Measurements from ENCODE around the gene CCDC149. TPM values are rescaled to one million over a fixed set of nuclear protein-coding genes. Genes with fewer than 3 reads are reported as not detected.

The CCDC149 gene
- total RNA-seq, 1 experiment from 2014 or later = 7.9 TPM

GRCh38 chr4:24956763-24957162, 43.9 kb upstream of the CCDC149 start:
- DNase-seq = no peak
- Histone ChIP-seq H4K20me1 (ENCODE audit: low read length) (no peaks in the 10 kb centered on the region), H3K4me2 (ENCODE audit: low read length) (no peak overlapping the region), H3K79me2 (ENCODE audit: low read length) (no peaks in the 10 kb centered on the region), H3K9ac (ENCODE audit: low read length) (no peak overlapping the region), H3K36me3 (ENCODE audit: low read depth, low read length) (no peaks in the 10 kb centered on the region), H3K4me1 (ENCODE audit: insufficient read depth, low read length) (no peaks in the 10 kb centered on the region), H3K9me3 (ENCODE audit: low read length) (no peaks in the 10 kb centered on the region), H3F3A (ENCODE audit: low read length, unreplicated experiment) (no peaks in the 10 kb centered on the region), H2AFZ (ENCODE audit: low read length) (no peak overlapping the region), H3K4me3 (ENCODE audit: low read length) (no peak overlapping the region), H3K27ac (ENCODE audit: low read length) (no peak overlapping the region), H3K9me2 (replicated peaks; ENCODE audit: low read length) (no peaks in the 10 kb centered on the region), H3K27me3 (ENCODE audit: low read length) (no peaks in the 10 kb centered on the region)
- intact Hi-C loops (cut with micrococcal nuclease) = no loop called here
- CTCF ChIA-PET = no interaction called here
- POLR2A ChIA-PET (ENCODE audit: unreplicated experiment) = no interaction called here
- TF ChIP-seq, protein P1, sequence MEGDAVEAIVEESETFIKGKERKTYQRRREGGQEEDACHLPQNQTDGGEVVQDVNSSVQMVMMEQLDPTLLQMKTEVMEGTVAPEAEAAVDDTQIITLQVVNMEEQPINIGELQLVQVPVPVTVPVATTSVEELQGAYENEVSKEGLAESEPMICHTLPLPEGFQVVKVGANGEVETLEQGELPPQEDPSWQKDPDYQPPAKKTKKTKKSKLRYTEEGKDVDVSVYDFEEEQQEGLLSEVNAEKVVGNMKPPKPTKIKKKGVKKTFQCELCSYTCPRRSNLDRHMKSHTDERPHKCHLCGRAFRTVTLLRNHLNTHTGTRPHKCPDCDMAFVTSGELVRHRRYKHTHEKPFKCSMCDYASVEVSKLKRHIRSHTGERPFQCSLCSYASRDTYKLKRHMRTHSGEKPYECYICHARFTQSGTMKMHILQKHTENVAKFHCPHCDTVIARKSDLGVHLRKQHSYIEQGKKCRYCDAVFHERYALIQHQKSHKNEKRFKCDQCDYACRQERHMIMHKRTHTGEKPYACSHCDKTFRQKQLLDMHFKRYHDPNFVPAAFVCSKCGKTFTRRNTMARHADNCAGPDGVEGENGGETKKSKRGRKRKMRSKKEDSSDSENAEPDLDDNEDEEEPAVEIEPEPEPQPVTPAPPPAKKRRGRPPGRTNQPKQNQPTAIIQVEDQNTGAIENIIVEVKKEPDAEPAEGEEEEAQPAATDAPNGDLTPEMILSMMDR (conservative IDR thresholded peaks at IDR 0.05; ENCODE audit: low read depth, low read length) = no peak
- TF ChIP-seq EZH2phosphoT487 (IDR thresholded peaks at IDR 0.05; ENCODE audit: borderline replicate concordance, low read length) (no peak), EZH2 (IDR thresholded peaks at IDR 0.05; ENCODE audit: low read length, unreplicated experiment) (no peak)
- no peak for ATAC-seq
- BruUV-seq (replicated peaks) = no TSS peak

GRCh38 chr4:24956091-24956490, 43.2 kb upstream of the CCDC149 start:
- Histone ChIP-seq H3K9me3 (ENCODE audit: low read length) (no peaks in the 10 kb centered on the region), H3K36me3 (ENCODE audit: low read depth, low read length) (no peaks in the 10 kb centered on the region), H4K20me1 (ENCODE audit: low read length) (no peaks in the 10 kb centered on the region), H2AFZ (ENCODE audit: low read length) (no peak overlapping the region), H3K9ac (ENCODE audit: low read length) (no peak overlapping the region), H3K27me3 (ENCODE audit: low read length) (no peaks in the 10 kb centered on the region), H3K9me2 (replicated peaks; ENCODE audit: low read length) (no peaks in the 10 kb centered on the region), H3K79me2 (ENCODE audit: low read length) (no peaks in the 10 kb centered on the region), H3K4me3 (ENCODE audit: low read length) (no peak overlapping the region), H3K4me1 (ENCODE audit: insufficient read depth, low read length) (no peaks in the 10 kb centered on the region), H3K27ac (ENCODE audit: low read length) (no peak overlapping the region), H3F3A (ENCODE audit: low read length, unreplicated experiment) (no peaks in the 10 kb centered on the region), H3K4me2 (ENCODE audit: low read length) (no peak overlapping the region)
- no TSS peak for BruUV-seq (replicated peaks)
- DNase-seq (no peak), ATAC-seq (no peak)
- TF ChIP-seq, protein P1 (conservative IDR thresholded peaks at IDR 0.05; ENCODE audit: low read depth, low read length) = no peak
- TF ChIP-seq EZH2phosphoT487 (IDR thresholded peaks at IDR 0.05; ENCODE audit: borderline replicate concordance, low read length) (no peak), EZH2 (IDR thresholded peaks at IDR 0.05; ENCODE audit: low read length, unreplicated experiment) (no peak)
- ChIA-PET POLR2A (ENCODE audit: unreplicated experiment) (no interaction called here), CTCF (no interaction called here)
- intact Hi-C loops (cut with micrococcal nuclease) = no loop called here

- TF ChIP-seq EZH2 (IDR thresholded peaks at IDR 0.05; ENCODE audit: low read length, unreplicated experiment) = no peak
- no peak for TF ChIP-seq EZH2phosphoT487 (IDR thresholded peaks at IDR 0.05; ENCODE audit: borderline replicate concordance, low read length)
- TF ChIP-seq, protein P1 (conservative IDR thresholded peaks at IDR 0.05; ENCODE audit: low read depth, low read length) = no peak
- H2AFZ ChIP-seq (ENCODE audit: low read length) = no peak overlapping the region
- no TSS peak for BruUV-seq (replicated peaks)
Measured at GRCh38 chr4:24952667-24953066, 39.8 kb upstream of the CCDC149 start.

More at GRCh38 chr4:24952667-24953066, 39.8 kb upstream of the CCDC149 start:
- POLR2A ChIA-PET (ENCODE audit: unreplicated experiment) = no interaction called here
- Histone ChIP-seq H3K36me3 (ENCODE audit: low read depth, low read length) (no peaks in the 10 kb centered on the region), H4K20me1 (ENCODE audit: low read length) (no peaks in the 10 kb centered on the region), H3K4me3 (ENCODE audit: low read length) (no peak overlapping the region), H3K27me3 (ENCODE audit: low read length) (no peaks in the 10 kb centered on the region), H3F3A (ENCODE audit: low read length, unreplicated experiment) (no peaks in the 10 kb centered on the region), H3K9ac (ENCODE audit: low read length) (no peak overlapping the region), H3K4me2 (ENCODE audit: low read length) (no peak overlapping the region), H3K9me3 (ENCODE audit: low read length) (no peaks in the 10 kb centered on the region), H3K79me2 (ENCODE audit: low read length) (no peaks in the 10 kb centered on the region), H3K9me2 (replicated peaks; ENCODE audit: low read length) (no peaks in the 10 kb centered on the region), H3K27ac (ENCODE audit: low read length) (no peak overlapping the region), H3K4me1 (ENCODE audit: insufficient read depth, low read length) (no peaks in the 10 kb centered on the region)
- DNase-seq (no peak), ATAC-seq (no peak)
- intact Hi-C loops (cut with micrococcal nuclease) = no loop called here
- CTCF ChIA-PET = no interaction called here
